ENCODE results near the gene XYLT1.

DNA sequence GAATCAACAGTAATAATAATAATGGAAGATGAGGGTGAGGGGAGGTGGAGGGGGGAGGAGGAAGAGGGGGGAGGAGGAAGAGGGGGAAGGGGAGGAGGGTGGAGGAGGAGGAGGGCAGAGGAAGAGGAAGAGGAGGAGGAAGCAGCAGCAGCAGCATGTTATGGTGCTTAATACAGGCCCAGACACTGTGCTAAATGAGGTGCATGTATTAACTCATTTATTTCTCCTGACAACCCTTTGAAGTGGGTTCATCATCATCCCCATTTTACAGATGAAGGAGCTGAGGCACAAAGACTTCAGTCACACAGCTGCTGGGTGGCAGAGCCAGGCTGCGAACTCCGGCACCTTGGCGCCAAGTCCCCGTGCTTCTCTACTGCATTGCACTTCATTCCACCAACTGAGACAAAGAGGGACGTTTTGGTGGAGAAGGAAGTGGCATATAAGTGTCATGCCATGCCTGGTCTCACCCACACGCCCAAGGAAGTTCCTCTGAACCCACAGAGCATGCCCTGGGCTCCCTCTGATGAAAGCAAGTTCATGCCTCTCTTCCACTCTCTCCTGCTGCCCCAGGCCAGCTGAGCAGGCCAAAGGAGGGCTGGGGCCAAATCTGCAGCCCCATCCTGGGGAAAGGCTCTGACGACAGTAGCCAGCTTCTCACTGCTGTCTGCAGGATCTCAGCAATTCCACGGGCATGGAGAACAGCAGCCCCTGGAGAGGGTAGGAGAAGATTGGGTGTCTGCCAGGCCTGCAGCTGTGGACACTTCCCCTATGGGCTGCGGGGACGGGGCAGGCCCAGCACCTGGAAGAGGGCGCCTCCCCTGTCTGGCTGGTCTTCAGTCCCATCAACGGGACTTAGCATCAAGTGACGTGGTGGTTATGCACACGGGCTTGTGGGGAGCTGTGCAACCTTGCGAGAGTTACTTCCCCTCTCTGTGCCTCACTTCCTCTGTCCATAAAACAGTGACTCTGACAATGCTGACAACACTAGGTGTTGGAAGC lies 21.8 kb downstream of the XYLT1 start:
- TF ChIP-seq L3MBTL2 (conservative IDR thresholded peaks at IDR 0.05) (no peak), HDGF (IDR thresholded peaks at IDR 0.05; ENCODE audit: borderline replicate concordance) (no peak), TARDBP (IDR thresholded peaks at IDR 0.05) (no peak), CTBP1 (IDR thresholded peaks at IDR 0.05; ENCODE audit: borderline replicate concordance) (no peak), BHLHE40 (IDR thresholded peaks at IDR 0.05; ENCODE audit: borderline replicate concordance) (no peak), ELF4 (IDR thresholded peaks at IDR 0.05) (no peak), FOXK2 (IDR thresholded peaks at IDR 0.05) (no peak), ARNT (IDR thresholded peaks at IDR 0.05) (no peak), NFRKB (IDR thresholded peaks at IDR 0.05) (no peak), PKNOX1 (IDR thresholded peaks at IDR 0.05) (no peak), SP1 (IDR thresholded peaks at IDR 0.05) (no peak)
